Ovary (tissue), 3 donors: ENCODE measurements around the gene RNH1.

ENCODE experiments used
- EP300 ChIP-seq: sonication (generic); formaldehyde crosslinking; IDR thresholded peaks from one replicate; pipeline ENCODE4 v1.6.1; 2017; ENCODE audit warnings: antibody characterized with exemption
- POLR2A ChIP-seq: fragments of 450-650 bp; IDR thresholded peaks from one replicate; pipeline ENCODE4 v1.6.1; 2017; ENCODE audit warnings: antibody characterized with exemption, mild to moderate bottlenecking, moderate library complexity
- TF ChIP-seq, protein P1 (sequence below), 3 donors: fragments of 450-650 bp in 2 of 3; fragments of 200-600 bp in 1 of 3; IDR thresholded peaks; one replicate each; pipeline versions ENCODE4 v1.5.1 to v1.8.0; 2016 to 2022; ENCODE audit warnings: antibody characterized with exemption in 3 of 3, mild to moderate bottlenecking in 1 of 3
- donor health status: DM: no; HTN: no; CAD: no.

DNA sequence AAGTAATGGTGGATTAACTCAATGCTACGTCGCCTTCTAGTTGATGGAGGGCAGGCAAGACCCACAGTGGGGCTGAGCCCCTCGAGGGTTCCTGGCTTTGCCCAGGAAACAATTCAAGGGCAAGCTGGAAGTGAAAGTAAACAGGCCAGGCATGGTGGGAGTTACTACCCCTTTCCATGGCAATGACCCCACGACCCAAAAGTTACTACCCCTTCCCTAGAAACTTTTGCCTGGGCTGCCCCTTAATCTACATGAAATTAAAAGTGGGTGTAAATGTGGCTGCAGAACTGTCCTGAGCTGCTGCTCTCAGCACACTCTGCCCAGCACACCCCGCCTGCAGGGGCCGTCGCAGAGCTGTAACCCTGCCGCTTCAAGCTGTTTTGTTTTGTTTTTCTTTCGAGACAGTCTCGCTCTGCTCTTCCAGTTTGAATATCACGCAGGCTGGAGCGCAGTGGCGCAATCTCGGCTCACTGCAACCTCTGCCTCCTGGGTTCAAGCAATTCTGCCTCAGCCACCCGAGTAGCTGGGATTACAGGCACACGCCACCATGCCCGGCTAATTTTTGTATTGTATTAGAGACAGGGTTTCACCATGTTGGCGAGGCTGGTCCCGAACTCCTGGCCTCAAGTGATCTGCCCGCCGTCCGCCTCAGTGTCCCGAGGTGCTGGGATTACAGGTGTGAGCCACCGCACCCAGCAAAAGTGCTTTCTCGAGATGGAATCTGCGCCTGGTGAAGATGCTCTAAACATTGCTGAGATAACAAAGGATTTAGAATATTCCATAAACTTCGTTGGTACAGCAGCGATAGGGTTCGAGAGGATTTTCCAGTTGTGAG, 5.9 kb upstream of the RNH1 start:
- TF ChIP-seq POLR2A (no peak), EP300 (no peak)
- TF ChIP-seq, protein P1, sequence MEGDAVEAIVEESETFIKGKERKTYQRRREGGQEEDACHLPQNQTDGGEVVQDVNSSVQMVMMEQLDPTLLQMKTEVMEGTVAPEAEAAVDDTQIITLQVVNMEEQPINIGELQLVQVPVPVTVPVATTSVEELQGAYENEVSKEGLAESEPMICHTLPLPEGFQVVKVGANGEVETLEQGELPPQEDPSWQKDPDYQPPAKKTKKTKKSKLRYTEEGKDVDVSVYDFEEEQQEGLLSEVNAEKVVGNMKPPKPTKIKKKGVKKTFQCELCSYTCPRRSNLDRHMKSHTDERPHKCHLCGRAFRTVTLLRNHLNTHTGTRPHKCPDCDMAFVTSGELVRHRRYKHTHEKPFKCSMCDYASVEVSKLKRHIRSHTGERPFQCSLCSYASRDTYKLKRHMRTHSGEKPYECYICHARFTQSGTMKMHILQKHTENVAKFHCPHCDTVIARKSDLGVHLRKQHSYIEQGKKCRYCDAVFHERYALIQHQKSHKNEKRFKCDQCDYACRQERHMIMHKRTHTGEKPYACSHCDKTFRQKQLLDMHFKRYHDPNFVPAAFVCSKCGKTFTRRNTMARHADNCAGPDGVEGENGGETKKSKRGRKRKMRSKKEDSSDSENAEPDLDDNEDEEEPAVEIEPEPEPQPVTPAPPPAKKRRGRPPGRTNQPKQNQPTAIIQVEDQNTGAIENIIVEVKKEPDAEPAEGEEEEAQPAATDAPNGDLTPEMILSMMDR (IDR thresholded peaks at IDR 0.05): no peak
